ENCODE measurements around the gene RAB31.
"Not testable (repeated sequence)": the region's sequence is repeated elsewhere in the genome, so short reads cannot be mapped to it uniquely, and the experiment has no call there.

The RAB31 gene

GRCh38 chr18:9764011-9764481 lies 55.9 kb downstream of the RAB31 start:
- DNase-seq, result no peak

- no peak for DNase-seq
Measured at GRCh38 chr18:9765501-9765900, 57.4 kb downstream of the RAB31 start.

- DNase-seq, result no peak
Measured at GRCh38 chr18:9766076-9766481, 58.0 kb downstream of the RAB31 start.

DNA sequence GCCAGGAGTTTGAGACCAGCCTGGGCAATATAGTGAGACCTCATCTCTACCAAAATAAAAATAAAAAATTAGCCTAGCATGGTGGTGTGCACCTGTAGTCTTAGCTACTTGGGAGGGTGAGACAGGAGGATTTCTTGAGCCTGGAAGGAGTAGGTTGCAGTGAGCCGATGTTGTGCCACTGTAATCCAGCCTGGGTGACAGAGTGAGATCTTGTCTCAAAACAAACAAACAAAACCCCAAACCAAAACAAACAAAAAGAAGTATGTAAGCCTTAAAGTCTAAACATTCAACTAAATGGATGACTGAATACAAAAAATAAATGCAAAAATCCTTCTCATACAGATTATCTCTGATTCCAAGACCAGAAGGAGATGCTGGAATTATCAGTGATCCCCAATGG lies 58.6 kb downstream of the RAB31 start:
- no peak for DNase-seq

GRCh38 chr18:9768071-9768691 lies 60.1 kb downstream of the RAB31 start:
- DNase-seq, result not testable (repeated sequence)

GRCh38 chr18:9770111-9770510 lies 62.0 kb downstream of the RAB31 start:
- not testable (repeated sequence) for DNase-seq

DNA sequence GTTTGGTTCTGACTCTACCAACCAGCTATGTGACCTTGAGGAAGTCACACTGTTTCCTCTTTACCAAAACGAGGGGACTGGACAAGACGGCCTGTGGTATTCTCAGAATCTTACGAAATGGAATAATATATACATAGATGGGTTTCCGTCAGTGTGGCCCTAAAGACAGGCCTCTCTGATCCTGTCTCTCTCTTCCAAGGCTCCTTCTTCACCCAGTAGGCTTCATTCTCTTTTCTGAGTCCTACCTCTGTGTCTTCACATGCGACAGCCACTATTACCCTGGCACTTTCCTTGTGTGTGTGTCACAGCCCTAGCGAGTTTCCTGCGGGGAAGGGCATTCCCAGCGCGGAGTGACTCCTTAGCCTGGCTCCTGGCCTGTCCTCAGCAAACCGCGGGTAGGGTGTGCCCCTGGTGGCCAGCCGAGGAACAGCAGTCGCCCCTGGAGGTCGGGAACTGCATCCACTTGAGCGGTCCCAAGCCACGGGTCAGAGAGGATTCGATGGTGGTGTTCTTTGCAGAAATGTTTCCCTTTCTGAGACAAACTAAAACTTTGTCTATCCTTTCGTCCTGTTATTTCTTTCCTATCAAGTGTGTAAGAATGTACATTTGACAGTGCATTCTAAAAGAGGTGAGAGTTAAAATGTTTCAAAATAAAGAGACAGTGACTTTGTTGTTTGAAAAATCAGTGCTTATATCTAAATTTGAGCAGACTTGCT lies 63.3 kb downstream of the RAB31 start:
- DNase-seq, result peak; percentile 87

GRCh38 chr18:9771977-9772660 lies 64.0 kb downstream of the RAB31 start:
- DNase-seq, result no peak

GRCh38 chr18:9772847-9773677 lies 65.0 kb downstream of the RAB31 start:
- DNase-seq, result no peak

DNA sequence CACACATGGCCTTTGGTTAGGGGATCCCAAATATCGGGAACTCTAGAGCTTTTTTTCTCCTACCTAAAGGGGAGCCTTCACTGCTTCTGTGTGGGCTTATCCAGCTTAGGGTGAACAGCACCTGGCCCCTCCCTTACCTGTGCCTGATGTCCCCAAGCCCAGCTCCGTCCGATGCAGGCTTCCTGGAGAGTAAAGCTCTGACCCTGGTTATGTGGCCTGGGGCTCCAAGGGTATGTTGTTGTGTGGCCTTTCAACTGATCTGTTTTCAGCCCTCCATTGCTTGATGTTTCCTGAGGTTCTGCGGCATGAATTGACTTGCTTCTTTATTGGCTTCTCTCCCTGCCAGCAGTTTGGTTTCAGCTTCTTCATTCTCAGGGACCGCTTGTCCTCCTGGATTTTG lies 66.0 kb downstream of the RAB31 start:
- no peak for DNase-seq

DNA sequence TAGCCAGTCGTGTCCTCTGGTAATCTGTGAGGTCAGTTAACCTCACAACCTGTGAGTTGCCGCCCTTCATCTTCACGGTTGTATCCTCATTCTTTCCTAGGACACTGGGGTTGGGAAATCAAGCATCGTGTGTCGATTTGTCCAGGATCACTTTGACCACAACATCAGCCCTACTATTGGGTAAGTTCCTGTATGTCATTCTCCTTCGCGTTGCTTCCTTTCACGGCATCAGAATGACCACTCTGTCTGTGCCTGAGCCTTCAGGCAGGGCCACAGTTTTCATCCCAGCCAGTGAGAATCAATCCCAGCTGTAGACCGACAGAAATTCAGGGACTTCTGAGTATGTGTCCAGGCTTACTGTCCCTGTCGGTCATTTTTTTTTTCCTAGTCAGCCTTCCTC lies 67.1 kb downstream of the RAB31 start:
- DNase-seq, result no peak

DNA sequence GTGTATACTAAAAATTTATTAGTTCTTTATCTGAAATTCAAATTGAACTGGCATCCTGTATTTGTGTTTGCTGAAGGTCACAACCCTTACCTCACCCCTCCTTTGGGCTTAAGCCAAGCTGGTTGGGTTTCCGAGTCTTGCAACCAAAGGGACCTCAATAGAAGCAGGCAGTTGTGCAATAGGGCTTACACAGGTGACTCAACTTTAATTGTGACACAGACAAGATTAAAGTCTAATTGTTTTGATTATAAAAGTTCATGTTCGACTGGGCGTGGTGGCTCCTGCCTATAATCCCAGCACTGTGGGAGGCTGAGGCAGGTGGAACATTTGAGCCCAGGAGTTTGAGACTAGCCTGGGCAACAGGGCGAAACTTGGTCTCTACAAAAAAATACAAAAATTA lies 71.5 kb downstream of the RAB31 start:
- DNase-seq, result no peak

DNA sequence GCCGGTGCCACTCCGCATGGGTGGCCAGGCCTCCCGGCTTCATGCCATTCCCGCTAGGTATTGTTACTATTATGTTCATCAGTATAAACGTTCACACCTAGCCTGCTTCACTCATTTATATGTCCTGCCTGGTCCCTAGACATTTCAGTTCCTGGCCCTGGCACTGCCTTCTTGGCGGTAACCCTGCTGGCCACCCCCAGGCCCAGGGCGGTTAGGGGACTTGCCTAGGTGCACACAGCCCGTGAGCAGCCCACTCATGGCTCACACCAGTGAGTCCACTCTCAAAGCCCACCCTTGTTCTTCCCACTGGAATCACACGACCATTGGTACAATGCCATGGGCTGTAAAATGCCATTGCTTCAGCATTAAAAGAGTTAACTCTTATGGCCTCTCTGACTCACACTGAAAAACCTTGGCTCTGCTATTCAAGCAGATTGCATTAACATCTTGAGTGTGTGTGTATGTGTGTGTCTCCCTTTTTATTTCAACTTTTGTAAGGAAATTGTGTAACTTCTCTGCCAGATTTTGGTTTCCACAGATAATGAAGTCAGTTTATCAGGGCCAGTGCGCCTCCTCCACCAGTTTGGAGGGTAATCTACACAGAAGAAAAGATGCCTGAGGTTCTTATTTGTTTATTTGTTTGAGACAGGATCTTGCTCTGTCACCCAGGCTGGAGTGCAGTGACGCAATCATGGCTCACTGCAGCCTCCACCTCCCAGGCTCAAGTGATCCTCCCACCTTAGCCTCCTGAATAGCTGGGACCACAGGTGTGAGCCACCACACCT lies 74.2 kb downstream of the RAB31 start:
- DNase-seq, result no peak

GRCh38 chr18:9786631-9787030 lies 78.5 kb downstream of the RAB31 start:
- DNase-seq, result no peak

DNA sequence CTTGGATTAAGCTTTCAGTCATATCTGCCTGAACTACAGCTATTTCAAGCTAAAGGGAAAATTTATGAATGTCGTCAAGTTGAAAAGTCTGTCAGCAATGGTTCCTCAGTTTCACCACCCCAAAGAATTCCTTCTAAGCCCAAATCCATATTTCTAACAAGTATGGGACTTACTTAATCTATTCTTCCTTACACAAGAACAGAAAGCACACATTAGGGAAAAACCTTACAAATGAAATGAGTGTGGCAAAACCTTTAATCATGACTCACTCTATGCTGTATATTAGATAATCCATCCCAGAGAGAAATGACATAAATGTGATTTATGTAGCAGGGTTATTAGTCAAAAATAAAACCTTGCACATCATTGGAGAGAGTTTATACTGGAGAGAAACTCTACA lies 78.9 kb downstream of the RAB31 start:
- DNase-seq, result no peak

DNA sequence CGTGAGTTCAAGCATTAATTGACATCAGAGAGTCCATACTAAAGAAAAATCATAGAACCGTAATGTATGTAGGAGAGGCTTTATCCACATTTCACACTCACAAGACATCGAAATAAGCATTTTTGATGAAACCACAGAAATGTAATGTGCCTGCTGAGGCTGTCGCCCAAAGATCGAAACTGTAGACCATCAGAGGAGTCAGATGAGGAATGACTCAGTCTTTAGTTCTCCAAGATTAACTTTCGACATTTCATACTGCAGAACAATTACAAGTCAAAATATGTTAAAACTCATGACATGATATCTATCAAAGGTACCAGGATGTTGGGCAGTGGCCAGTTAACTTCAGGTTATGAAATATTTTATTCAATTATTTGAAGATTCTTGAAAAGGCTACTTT lies 79.6 kb downstream of the RAB31 start:
- DNase-seq, result no peak

DNA sequence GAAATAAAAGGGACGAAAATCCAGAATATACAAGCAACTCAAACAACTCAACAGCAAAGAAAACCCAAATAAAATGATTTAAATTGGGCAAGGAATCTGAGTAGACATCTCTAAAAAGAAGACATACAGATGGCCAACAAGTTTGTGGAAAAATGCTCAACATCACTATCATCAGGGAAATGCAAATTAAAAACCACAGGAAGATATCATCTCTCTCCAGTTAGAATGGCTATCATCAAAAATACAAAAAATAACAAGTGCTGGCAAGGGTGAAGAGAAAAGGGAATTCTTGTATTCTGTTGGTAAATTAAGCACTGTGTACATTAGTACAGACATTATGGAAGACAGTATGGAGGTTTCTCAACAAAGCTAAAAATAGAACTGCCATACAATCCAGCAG lies 80.0 kb downstream of the RAB31 start:
- DNase-seq, result no peak

DNA sequence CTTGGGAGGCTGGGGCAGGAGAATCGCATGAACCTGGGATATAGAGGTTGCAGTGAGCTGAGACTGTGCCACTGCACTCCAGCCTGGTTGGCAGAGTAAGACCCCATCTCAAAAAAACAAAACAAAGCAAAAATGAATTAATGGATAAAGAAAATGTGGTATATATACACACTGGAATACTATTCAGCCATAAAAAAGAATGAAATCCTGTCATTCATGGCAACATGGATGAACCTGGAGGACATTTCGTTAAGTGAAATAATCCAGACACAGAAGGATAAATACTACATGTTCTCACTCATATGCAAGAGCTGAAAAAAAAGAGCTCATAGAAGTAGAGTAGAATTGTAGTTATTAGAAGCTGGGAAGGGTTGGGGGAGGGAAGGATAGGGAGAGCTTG lies 80.8 kb downstream of the RAB31 start:
- no peak for DNase-seq

- DNase-seq, result no peak
Measured at GRCh38 chr18:9790261-9790660, 82.2 kb downstream of the RAB31 start.

- no peak for DNase-seq
Measured at GRCh38 chr18:9791991-9792390, 83.9 kb downstream of the RAB31 start.

DNA sequence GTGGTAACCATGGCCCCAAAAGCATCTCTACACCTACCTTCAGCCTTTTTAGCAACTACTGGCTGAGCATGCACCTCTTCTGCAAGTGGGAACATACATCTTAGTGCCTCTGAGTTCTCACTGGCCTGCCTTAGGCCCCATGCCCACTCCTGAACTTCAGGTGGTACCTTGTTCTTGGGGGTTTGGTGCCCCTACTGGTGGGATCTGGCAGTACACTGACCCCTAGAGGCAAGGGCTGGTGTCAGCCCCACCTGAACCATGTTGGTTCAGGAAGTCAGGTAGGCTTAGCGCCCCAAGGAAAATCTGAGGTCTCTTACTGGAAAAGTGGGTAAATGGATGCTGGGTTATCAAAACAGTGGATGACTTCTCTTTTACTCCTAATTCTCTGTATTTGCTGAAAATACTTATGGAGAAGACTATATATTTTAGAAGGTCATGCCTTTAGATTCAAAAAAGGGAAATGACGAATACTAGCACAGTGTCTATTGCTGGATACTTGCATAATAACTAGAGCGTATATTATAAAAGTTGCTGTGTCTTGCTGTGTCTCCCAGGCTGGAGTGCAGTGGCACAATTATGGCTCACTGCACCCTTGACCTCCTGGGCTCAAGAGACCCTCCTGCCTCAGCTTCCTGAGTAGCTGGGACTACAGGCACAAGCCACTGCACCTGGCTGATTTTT lies 84.6 kb downstream of the RAB31 start:
- DNase-seq, result no peak

DNA sequence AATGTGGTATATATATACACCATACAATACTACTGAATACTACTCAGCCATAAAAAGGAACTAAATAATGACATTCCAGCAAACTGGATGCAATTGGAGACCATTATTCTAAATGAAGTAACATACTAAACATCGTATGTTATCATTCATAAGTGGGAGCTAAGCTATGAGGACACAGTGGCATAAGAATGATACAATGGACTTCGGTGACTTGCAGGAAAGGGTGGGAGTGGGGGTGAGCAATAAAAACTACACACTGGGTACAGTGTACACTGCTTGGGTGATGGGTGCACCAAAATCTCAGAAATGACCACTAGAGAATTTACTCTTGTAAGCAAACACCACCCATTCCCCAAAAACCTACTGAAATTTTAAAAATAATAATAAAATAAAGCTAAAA lies 87.9 kb downstream of the RAB31 start:
- no peak for DNase-seq

All from left hindlimb (tissue), 1 donor.